Neural progenitor cell (in vitro differentiated cells): ENCODE results near the gene CCDC149. TPM values are rescaled to one million over a fixed set of nuclear protein-coding genes. Genes with fewer than 3 reads are reported as not detected.

Experiments used
- DNase-seq: peaks from one replicate; pipeline ENCODE4 v3.0.0-alpha.2; 2016; ENCODE audit warnings: low spot score
- H2AFZ ChIP-seq: fragments of 200-600 bp; sonication (generic); replicated peaks from 2 replicates; pipeline ENCODE4 v1.6.1; 2016; ENCODE audit warnings: antibody characterized with exemption
- H3F3A ChIP-seq: fragments of 200-600 bp; sonication (generic); 2 replicates; pipeline ENCODE4 v1.6.1; 2016; ENCODE audit warnings: antibody characterized with exemption, low read depth
- H3K27ac ChIP-seq: fragments of 200-600 bp; sonication (generic); 2 replicates; pipeline ENCODE4 v1.5.1; 2016; ENCODE audit warnings: mild to moderate bottlenecking
- H3K27me3 ChIP-seq: fragments of 200-600 bp; sonication (generic); 2 replicates; pipeline ENCODE4 v1.6.1; 2016; ENCODE audit warnings: mild to moderate bottlenecking, moderate library complexity
- H3K36me3 ChIP-seq: fragments of 200-600 bp; sonication (generic); 2 replicates; pipeline ENCODE4 v1.5.1; 2016
- H3K4me1 ChIP-seq: fragments of 200-600 bp; sonication (generic); 2 replicates; pipeline ENCODE4 v1.6.1; 2016; ENCODE audit warnings: mixed run types
- H3K4me2 ChIP-seq: fragments of 200-600 bp; sonication (generic); 2 replicates; pipeline ENCODE4 v1.6.1; 2016
- H3K4me3 ChIP-seq: fragments of 200-600 bp; sonication (generic); 2 replicates; pipeline ENCODE4 v1.5.1; 2016
- H3K79me2 ChIP-seq: fragments of 200-600 bp; sonication (generic); 2 replicates; pipeline ENCODE4 v1.6.1; 2016; ENCODE audit warnings: low read depth
- H3K9ac ChIP-seq: fragments of 200-600 bp; sonication (generic); 2 replicates; pipeline ENCODE4 v1.6.1; 2016
- H3K9me3 ChIP-seq: fragments of 200-600 bp; sonication (generic); 2 replicates; pipeline ENCODE4 v1.5.1; 2016; ENCODE audit warnings: low read depth
- H4K20me1 ChIP-seq: fragments of 200-600 bp; sonication (generic); 2 replicates; pipeline ENCODE4 v1.6.1; 2016; ENCODE audit warnings: low read depth
- H3K27ac Mint-ChIP-seq: 3 replicates; pipeline ENCODE4 v1.8.0; 2021; ENCODE audit warnings: mixed read lengths
- H3K27me3 Mint-ChIP-seq: 2 replicates; pipeline ENCODE4 v1.8.0; 2022; ENCODE audit warnings: low read depth, mild to moderate bottlenecking, inconsistent platforms, moderate library complexity, mixed read lengths; ENCODE audit not compliant: insufficient read depth
- H3K36me3 Mint-ChIP-seq: 3 replicates; pipeline ENCODE4 v1.8.0; 2021; ENCODE audit warnings: mixed read lengths
- H3K4me1 Mint-ChIP-seq: 3 replicates; pipeline ENCODE4 v1.8.0; 2021; ENCODE audit warnings: mixed read lengths
- H3K4me3 Mint-ChIP-seq: 3 replicates; pipeline ENCODE4 v1.8.0; 2021; ENCODE audit warnings: mild to moderate bottlenecking, moderate library complexity, mixed read lengths
- H3K9me3 Mint-ChIP-seq: 3 replicates; pipeline ENCODE4 v1.8.0; 2020; ENCODE audit warnings: mixed read lengths
- EZH2 ChIP-seq: fragments of 200-600 bp; sonication (generic); IDR thresholded peaks from 2 replicates; pipeline ENCODE4 v1.6.1; 2017; ENCODE audit warnings: antibody characterized with exemption, mild to moderate bottlenecking, moderate library complexity
- EZH2phosphoT487 ChIP-seq: fragments of 200-600 bp; sonication (generic); IDR thresholded peaks from 2 replicates; pipeline ENCODE4 v1.6.1; 2017; ENCODE audit warnings: antibody characterized with exemption
- total RNA-seq: library from RNA; depleted of rRNA; stranded (reverse); fragments of >200 nt; gene quantifications from 2 replicates; pipeline ENCODE4 v1.2.3, GENCODE V29; 2015; ENCODE audit warnings: low replicate concordance
- TF ChIP-seq, protein P1 (sequence below): fragments of 200-600 bp; sonication (generic); IDR thresholded peaks from 2 replicates; pipeline ENCODE4 v1.5.1; 2017; ENCODE audit warnings: antibody characterized with exemption, mild to moderate bottlenecking

The CCDC149 gene
- total RNA-seq, 1 donor from 2014 or later = 3.4 TPM

GRCh38 chr4:24801136-24801855, 111.5 kb downstream of the CCDC149 start:
- Histone ChIP-seq H3F3A (no peaks in the 10 kb centered on the region), H3K4me2 (peak overlapping the region; percentile 88), H4K20me1 (no peaks in the 10 kb centered on the region), H3K27ac (no peak overlapping the region), H3K27me3 (peaks cover 64% of the 10 kb centered on the region), H3K9me3 (no peaks in the 10 kb centered on the region), H3K79me2 (no peaks in the 10 kb centered on the region), H3K4me1 (peaks cover 4% of the 10 kb centered on the region), H3K4me3 (peak overlapping the region; percentile 50), H3K36me3 (no peaks in the 10 kb centered on the region), H2AFZ (peak overlapping the region; percentile 92), H3K9ac (no peak overlapping the region)
- no peak for DNase-seq
- Mint-ChIP-seq H3K9me3 (peaks cover 7% of the 10 kb centered on the region), H3K4me3 (no peak overlapping the region), H3K36me3 (peaks cover 2% of the 10 kb centered on the region), H3K4me1 (peaks cover 16% of the 10 kb centered on the region), H3K27ac (no peak overlapping the region), H3K27me3 (peaks cover 13% of the 10 kb centered on the region)
- TF ChIP-seq EZH2 (no peak), EZH2phosphoT487 (no peak)
- TF ChIP-seq, protein P1, sequence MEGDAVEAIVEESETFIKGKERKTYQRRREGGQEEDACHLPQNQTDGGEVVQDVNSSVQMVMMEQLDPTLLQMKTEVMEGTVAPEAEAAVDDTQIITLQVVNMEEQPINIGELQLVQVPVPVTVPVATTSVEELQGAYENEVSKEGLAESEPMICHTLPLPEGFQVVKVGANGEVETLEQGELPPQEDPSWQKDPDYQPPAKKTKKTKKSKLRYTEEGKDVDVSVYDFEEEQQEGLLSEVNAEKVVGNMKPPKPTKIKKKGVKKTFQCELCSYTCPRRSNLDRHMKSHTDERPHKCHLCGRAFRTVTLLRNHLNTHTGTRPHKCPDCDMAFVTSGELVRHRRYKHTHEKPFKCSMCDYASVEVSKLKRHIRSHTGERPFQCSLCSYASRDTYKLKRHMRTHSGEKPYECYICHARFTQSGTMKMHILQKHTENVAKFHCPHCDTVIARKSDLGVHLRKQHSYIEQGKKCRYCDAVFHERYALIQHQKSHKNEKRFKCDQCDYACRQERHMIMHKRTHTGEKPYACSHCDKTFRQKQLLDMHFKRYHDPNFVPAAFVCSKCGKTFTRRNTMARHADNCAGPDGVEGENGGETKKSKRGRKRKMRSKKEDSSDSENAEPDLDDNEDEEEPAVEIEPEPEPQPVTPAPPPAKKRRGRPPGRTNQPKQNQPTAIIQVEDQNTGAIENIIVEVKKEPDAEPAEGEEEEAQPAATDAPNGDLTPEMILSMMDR = no peak

GRCh38 chr4:24800325-24800895, 112.4 kb downstream of the CCDC149 start:
- Histone ChIP-seq H3K4me2 (peak overlapping the region; percentile 88), H3K36me3 (no peaks in the 10 kb centered on the region), H3K4me1 (peaks cover 12% of the 10 kb centered on the region), H2AFZ (peak overlapping the region; percentile 92), H3K79me2 (no peaks in the 10 kb centered on the region), H3K9ac (no peak overlapping the region), H3K9me3 (no peaks in the 10 kb centered on the region), H3K27me3 (peaks cover 72% of the 10 kb centered on the region), H4K20me1 (no peaks in the 10 kb centered on the region), H3K4me3 (peak overlapping the region; percentile 50), H3K27ac (no peak overlapping the region), H3F3A (no peaks in the 10 kb centered on the region)
- H3K27ac Mint-ChIP-seq = no peak overlapping the region
- TF ChIP-seq EZH2 (peak; percentile 70), EZH2phosphoT487 (no peak)
- TF ChIP-seq, protein P1 = no peak
- H3K4me3 Mint-ChIP-seq = peak overlapping the region; percentile 9
- H3K9me3 Mint-ChIP-seq = peaks cover 7% of the 10 kb centered on the region
- peaks cover 21% of the 10 kb centered on the region for H3K4me1 Mint-ChIP-seq
- H3K27me3 Mint-ChIP-seq = peaks cover 13% of the 10 kb centered on the region
- peak; percentile 55 for DNase-seq
- H3K36me3 Mint-ChIP-seq = peaks cover 2% of the 10 kb centered on the region

GRCh38 chr4:24799544-24800324, 113.1 kb downstream of the CCDC149 start:
- H3K9ac ChIP-seq = no peak overlapping the region
- H3K4me3 Mint-ChIP-seq = no peak overlapping the region
- H3K4me1 Mint-ChIP-seq = peaks cover 28% of the 10 kb centered on the region
- H3K36me3 Mint-ChIP-seq = peaks cover 2% of the 10 kb centered on the region
- H3K27me3 ChIP-seq = peaks cover 77% of the 10 kb centered on the region
- H3K79me2 ChIP-seq = no peaks in the 10 kb centered on the region
- peak; percentile 47 for DNase-seq
- no peak overlapping the region for H3K27ac ChIP-seq
- H3K9me3 Mint-ChIP-seq = peaks cover 7% of the 10 kb centered on the region
- H3K27ac Mint-ChIP-seq = no peak overlapping the region
- H2AFZ ChIP-seq = peak overlapping the region; percentile 92
- no peaks in the 10 kb centered on the region for H3K36me3 ChIP-seq
- no peaks in the 10 kb centered on the region for H4K20me1 ChIP-seq
- peak overlapping the region; percentile 88 for H3K4me2 ChIP-seq
- H3K9me3 ChIP-seq = no peaks in the 10 kb centered on the region
- TF ChIP-seq EZH2 = peak; percentile 82
- TF ChIP-seq, protein P1 = no peak
- no peak for TF ChIP-seq EZH2phosphoT487
- peak overlapping the region; percentile 50 for H3K4me3 ChIP-seq
- peaks cover 12% of the 10 kb centered on the region for H3K4me1 ChIP-seq
- H3K27me3 Mint-ChIP-seq = peaks cover 13% of the 10 kb centered on the region
- H3F3A ChIP-seq = no peaks in the 10 kb centered on the region
